Activated CD4-positive, alpha-beta T cell treated with anti-CD3 and anti-CD28 coated beads, Interleukin-2, amount 50 U/mL, for 48 hours (primary cell): ENCODE measurements around the gene RASSF9.

Source experiments
- DNase-seq, 2 experiments: peaks; one replicate each; pipeline ENCODE4 v3.0.0-alpha.2; 2020

The RASSF9 gene

DNA sequence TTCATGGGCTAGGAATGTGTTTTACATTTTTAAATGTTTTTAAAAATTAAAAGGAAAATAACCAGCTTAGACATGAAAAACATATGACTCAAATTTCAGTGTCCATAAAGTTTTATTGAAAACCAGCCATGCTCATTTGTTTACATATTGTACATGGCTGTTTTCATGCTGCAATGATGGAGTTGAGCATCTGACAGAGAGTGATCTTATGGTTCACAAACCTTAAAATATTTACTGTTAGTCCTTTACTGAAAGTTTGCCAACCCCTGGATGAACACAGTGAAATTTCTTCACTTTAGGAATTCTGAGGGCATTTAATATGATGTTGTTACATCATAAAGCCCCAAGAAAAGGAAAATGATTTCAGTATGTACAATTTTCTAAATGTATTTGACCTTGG, 16.1 kb downstream of the RASSF9 start:
- no peak for DNase-seq

DNA sequence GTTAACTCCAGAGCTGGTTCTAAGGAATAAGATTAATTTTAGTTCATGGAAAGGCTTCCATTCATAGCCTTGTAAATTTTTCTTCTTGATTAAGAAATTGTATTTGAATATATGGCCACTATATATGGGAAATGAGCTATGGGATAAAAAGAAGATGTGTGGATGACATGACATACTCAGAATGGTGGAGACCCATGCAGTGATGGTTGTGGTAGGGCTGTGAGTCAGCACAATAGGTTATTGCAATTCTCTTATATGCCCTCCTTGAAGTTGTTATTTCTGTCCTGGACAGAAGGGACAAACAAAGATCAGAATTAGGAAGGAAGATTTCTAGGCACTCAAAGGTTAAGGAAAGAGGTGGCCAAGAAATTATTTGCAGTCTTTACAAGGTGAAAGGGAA, 21.5 kb downstream of the RASSF9 start:
- no peak for DNase-seq

DNA sequence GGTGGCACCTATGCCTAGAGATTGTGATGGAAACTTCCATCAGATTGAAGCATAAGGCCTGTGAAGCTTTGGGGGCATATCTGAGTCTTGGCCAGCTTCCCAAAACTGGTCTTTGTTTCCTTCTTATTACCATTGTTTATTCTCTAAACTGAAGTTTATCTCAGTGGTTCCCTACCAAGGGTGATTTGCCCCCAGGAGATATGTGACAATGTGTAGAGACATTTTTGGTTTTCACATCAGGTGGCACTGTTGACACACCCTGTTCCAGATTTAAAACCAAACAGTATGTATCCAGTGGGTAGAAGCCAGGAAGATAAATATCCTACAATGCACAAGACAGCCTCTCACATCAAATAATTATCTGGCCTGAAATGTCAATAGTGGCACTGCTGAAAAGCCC, 22.1 kb downstream of the RASSF9 start:
- DNase-seq = no peak

DNA sequence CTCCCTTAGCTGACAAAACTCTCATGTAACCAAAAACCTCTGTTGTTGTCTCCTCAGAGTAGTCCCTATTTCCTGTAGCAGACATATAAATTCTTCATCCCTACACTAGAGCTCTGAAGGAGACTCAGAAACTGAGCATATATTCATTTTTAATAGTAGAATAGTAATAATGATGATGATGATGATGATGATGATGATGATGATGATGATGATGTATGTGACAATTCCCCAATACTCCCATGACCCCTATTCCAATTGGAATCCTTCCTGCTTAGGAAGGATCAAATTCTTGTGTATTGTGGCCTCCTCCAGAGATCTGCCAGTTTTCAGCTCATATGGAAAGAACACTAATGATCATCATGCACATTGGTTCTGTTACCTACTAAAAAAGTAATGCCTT, 26.7 kb downstream of the RASSF9 start:
- no peak for DNase-seq

DNA sequence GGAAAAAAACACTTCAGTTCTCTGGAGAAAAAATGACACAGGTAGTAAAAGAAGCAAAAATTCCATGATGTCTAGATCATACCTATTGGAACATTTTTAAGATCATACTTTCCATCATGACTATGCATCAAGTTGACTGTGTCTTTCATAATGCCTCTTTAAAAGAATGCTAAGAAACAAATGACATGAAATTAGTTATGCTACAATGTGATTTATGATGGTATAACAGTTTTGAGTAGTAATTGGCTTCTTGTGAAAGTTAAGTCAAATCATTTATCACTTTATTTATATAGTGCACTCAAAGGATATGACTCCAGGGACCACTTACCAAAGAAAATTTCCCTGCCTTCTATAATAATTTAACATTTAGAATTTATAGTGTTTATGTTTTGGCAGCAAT, 28.5 kb downstream of the RASSF9 start:
- no peak for DNase-seq

DNA sequence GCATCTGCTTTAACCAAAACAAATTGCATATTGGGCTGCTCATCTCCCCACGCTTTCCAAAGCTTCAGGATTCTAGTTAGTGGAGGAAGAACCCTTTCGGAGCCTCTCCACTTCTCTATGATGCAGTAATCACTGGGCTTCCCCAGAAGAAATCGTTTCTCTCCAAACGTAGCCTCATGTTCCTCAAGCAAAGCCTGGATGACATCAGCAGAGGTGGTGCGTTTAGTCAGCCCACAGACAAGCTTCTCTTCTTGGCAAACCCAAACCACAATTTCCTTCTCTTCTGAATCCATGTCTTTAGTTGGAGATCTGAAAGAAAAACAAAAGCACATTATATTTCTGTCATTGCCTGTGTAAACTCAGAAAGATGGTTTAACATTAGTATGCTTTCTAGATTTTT, 30.6 kb downstream of the RASSF9 start:
- DNase-seq = no peak

DNA sequence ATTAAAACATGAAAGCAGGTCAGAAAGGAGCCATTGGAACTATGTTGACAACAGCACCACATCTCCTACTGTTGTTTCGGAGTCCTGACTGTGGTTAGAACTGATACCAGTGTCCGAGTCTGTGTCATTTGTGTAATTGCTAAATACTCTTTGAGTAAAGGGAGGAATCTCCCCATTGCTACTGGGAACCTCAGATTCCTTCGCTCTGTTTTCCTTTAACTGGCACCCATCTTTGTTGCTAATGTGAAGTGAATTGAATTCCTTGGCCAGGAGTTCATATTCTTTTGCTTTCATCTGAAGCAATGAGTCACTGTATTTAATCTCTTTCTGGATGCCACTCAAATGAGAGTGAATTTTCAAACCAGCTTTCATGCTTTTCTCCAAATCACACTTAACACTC, 31.5 kb downstream of the RASSF9 start:
- DNase-seq = no peak

DNA sequence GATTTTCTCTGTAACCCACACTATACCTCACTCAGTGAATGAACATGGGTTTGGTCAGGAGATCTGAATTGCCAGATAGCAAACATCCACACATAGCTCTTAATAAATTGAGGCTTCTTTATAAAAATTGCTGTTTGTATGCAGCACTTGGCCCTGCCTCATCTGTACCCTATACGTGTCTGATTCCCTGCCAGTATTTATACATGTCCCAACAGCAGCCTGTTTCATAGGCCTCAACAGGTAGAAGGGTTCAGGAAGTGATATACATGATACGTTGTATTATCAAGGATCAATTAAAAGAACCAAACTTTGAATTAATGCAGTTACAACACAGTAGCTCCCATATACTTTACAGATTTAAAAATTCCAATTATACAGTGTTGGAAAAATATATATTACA, 32.3 kb downstream of the RASSF9 start:
- no peak for DNase-seq

DNA sequence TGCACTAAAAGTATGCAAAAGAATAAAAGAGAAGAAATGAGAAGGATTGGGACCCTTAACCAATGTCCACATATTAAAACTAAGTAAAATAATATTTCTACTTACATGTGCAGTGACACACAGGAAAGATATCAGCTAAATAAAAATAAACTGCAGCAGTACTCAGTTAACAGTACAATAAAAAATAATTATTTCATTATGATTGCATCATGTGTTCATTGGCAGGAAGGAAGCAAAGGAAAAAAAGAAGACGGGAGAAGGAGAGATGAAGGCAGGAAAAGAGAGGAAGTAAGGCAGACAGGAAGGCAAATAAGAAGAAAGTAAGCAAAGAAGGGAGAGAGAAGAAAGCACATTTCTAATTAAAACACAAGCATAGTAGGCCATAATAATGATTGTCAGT, 33.0 kb downstream of the RASSF9 start:
- no peak for DNase-seq

DNA sequence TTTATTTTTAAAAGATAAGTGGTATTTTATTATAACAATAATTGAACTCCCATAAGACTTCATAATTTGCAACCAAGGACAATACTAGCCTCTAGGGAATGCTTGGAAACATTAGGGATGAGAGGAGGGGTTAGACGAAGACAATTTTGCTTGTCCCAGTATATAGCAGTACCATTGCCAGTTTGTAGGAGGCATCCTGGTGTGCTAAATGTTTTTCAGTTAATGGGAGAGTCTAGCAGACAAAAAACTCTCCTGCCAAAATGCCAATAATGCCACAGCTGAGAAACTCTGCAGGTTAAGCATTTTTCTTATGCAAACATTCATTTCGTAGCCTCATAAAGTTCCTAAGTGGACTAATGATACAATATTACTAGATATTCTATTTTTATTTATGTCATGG, 38.1 kb downstream of the RASSF9 start:
- DNase-seq = no peak

DNA sequence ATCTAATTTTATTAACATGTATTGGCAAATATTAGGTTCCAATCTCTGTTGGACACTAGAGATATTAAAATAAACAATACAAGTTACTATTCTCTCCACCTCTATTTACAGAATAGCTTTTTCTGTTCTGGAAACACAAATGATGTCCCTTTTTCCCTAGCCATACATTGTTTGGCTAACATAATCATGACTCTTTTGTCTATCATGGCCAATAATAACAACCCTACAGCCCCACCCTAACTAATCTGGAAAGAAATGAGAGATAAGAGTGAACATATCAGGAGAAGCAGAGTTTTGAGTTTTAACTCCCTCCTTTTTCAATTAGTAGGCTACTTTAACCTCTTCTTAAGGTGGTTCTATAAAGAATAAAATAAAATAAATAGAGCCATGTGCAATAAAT, 40.2 kb downstream of the RASSF9 start:
- DNase-seq = no peak

DNA sequence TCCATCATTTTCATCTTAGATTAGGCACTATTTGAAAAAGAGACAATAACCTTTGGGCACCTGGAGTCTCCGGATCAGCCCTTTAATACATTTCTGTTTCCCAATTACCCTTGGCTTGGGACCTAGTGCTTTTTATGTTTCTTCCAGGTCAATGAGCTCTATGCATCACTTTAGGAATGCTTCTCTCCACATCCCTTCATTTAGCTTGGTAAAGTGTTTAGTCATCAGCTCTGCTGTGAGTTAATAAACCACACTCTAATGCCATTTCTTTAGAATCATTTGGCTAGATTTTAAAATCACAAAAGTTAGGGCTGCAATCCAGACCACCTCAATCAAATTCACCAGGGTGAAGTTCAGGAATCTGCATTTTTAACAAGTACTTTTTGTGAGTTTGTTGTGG, 41.7 kb downstream of the RASSF9 start:
- no peak for DNase-seq

DNA sequence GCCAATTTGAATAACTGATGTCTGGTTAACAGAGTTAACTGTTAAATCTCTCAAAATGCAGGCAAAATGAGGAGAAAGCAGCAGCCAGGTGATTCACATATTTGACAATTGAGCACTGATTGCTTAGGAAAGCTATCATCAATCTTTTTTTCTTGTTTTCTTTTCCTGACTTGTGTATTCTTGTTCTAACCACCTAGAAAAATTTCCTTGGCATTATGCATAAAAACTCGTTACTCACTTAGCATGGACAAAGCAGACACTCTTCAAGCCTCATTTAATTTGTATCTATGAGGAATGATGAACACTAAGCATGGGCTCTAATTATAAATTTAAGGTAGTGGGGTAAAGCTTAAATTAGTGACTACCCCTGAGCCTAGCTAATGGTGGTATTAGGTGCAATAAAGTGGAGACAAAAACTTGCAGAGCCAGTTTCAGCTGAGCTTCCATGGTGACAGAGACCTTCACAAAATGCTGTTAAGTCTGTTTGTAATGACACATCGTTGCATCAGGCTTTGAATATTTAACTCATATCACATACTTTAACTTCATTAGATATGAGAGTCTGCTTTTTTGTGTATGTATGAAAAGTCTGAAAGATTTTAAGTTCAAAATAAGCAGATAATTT, 52.0 kb downstream of the RASSF9 start:
- no peak for DNase-seq

DNA sequence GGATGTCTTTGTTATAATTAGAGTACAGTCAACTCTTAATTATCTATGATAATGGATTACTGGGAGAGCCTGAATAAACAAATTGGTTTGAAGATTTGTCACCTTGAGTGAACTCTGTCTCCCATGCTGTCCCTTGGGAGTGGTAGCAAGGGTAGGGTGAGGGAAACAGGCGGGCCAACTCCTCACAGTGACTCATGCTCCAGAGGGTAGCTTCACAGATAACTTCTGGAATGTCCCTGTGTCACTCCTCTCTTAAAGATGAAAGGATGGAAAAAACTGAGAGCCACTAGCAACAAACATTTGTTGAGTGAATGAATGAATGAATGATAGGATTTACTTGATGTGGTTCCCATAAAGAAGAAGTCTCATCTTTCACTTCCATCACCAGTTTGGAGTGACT, 53.5 kb downstream of the RASSF9 start:
- DNase-seq = no peak

DNA sequence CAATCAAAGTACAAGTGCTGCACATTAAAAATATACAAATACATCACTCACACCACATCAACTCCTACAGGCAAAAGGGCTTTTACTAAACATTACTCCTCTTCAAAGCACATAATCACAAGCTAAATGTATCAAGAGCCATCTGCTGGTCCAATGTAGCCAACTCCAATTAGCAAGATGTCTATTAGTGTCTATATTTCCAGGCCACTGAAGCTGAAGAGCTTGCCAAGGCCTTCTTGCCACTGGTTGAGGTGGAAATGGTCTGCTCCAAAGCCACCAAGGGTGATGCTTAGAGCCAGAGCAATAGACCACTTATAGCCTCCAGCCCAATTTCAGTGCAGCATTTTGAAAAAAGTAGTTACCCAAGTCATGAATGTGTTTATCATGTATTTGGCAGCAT, 54.4 kb downstream of the RASSF9 start:
- DNase-seq = no peak

DNA sequence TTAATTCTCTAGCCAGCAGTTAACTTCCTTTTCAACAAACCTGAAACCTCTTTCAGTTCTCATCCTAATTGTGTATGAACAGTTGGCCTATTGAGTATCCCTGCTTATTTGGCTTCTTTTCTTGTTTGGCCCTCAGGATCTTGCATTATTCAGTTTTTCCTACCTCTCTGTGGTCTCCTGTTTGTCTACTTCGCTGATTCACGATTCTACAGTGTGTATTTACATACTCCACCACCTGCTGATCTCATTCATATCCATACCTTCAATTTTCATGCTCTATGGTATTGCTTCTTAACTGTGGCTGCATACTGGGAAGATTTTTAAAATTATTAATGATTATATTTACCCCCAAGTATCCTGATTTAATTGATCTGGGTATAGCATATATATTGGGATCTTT, 56.4 kb downstream of the RASSF9 start:
- DNase-seq = no peak

DNA sequence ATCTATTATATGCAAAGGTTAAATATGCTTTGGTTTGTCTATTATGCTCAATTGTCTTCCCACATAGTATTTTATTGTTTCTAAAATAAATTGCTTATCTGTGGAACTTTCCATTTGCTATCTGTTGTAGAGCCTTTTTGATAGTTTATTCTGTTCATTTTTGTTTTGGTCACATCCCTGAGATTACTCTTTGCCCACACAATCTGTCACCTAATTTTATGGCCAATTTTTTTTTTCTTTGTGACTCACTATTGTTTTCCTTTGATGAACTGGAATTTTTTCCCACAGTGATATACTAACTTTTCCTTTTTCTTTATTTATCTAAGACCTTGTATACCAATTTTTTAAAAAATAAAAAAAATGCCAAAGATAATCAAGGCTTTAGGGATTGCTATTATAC, 61.1 kb downstream of the RASSF9 start:
- DNase-seq = no peak

DNA sequence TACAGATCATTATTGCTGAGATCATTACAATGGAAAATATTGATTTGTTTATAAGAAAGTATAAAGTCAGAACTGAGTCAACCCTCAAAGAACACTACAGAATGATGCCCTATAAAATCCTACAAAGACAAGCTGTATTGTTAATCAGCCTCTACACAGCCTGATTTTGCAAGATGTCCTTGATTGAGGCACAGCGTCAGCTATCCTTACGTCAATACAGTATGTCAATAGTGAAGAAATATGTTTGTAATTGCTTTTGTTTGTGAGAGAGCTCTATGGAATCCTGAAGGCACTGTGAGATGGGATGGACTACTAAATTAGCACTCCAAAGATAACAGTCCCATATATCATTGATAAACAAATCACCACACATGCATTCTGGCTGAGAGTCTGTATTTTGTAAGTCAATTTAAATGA, 70.7 kb downstream of the RASSF9 start:
- DNase-seq = no peak

DNA sequence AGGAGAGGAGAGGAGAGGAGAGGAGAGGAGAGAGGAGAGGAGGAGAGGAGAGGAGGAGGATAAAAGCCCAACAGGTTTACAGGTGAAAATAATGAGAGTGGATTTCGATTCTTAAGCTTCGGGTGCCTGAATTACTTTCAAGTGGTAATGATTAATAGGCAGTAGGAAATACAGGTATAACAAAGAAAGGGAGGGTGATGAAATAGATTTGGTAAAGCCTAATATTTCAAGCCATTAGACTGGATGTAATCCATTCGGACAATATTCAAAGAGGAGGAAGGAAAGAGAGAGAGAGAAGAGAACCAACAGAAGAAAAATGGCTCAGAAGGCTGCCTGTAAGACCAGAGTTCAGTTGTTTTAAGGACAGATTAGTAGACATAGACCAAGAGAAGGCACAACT, 76.6 kb downstream of the RASSF9 start:
- DNase-seq = no peak

DNA sequence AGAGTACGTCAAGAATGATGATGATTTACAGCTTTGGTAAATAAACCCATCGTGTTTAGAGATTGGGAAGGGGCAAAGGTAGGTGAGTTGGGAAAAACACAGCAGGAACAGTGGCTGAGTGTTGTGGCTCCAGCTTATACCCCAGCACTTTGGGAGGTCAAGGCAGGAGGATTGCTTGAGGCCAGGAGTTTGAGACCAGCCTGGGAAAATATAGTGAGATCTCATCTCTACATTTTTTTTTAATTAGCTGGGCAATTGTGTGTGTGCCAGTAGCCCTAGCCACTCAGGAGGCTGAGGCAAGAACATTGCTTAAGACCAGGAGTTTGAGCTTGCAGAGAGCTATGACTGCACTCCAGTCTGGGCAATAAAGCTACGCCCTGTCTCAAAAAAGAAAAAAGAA, 77.1 kb downstream of the RASSF9 start:
- no peak for DNase-seq

DNA sequence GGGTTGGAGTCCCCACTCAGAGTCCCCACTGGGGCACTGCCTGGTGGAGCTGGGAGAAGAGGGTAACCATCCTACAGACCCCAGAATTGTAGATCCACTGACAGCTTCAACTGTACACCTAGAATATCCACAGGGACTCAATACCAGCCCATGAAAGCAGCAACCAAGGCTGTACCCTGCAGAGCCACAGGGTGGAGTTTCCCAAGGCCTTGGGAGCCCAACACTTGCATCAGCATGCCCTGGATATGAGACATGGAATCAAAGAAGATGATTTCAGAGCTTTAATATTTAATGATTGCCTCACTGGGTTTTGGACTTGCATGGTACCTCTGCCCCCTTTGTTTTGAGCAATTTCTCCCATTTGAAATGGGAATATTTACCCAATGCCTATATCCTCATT, 80.4 kb downstream of the RASSF9 start:
- no peak for DNase-seq
